Lung (tissue), 12 donors: ENCODE results near the gene TEX13B. TPM values are rescaled to one million over a fixed set of nuclear protein-coding genes. Genes with fewer than 3 reads are reported as not detected.

Experiments used
- ATAC-seq: fragments of 200-7000 bp; cut with Tn5 transposase; one replicate; pipeline ENCODE4 v1.9.1; 2020; ENCODE audit warnings: moderate number of reproducible peaks; ENCODE audit not compliant: insufficient read depth, low FRiP score
- DNase-seq, 3 donors: peaks; one replicate each; pipeline ENCODE4 v3.0.0-alpha.2; 2013 to 2017
- H3K27ac ChIP-seq, 2 donors: one replicate each; pipeline ENCODE4 v1.5.1; 2013; ENCODE audit warnings: mild to moderate bottlenecking in 2 of 2, moderate library complexity in 2 of 2, control low read depth in 1 of 2, inconsistent platforms in 1 of 2, low read depth in 1 of 2, low read length in 1 of 2
- H3K27me3 ChIP-seq, 3 donors: one replicate each; pipeline ENCODE4 v1.5.1; 2013; ENCODE audit warnings: low read length in 2 of 3; ENCODE audit not compliant: control insufficient read depth in 3 of 3, insufficient read depth in 3 of 3
- H3K36me3 ChIP-seq, 4 donors: one replicate each; pipeline ENCODE4 v1.5.1; 2013; ENCODE audit warnings: low read length in 4 of 4, mild to moderate bottlenecking in 1 of 4, moderate library complexity in 1 of 4; ENCODE audit not compliant: control insufficient read depth in 4 of 4, insufficient read depth in 4 of 4
- H3K4me1 ChIP-seq, 5 donors: one replicate each; pipeline ENCODE4 v1.5.1; 2013; ENCODE audit warnings: low read length in 5 of 5, mild to moderate bottlenecking in 2 of 5, moderate library complexity in 1 of 5; ENCODE audit not compliant: control insufficient read depth in 5 of 5, insufficient read depth in 5 of 5
- H3K4me3 ChIP-seq: one replicate; pipeline ENCODE4 v1.5.1; 2013; ENCODE audit warnings: mild to moderate bottlenecking, control low read depth, moderate library complexity
- H3K9ac ChIP-seq, 2 donors: one replicate each; pipeline ENCODE4 v1.5.1; 2013; ENCODE audit warnings: low read length in 2 of 2, control low read depth in 1 of 2; ENCODE audit not compliant: insufficient read depth in 1 of 2
- H3K9me3 ChIP-seq, 4 donors: one replicate each; pipeline ENCODE4 v1.5.1; 2013; ENCODE audit warnings: low read length in 3 of 4, mild to moderate bottlenecking in 1 of 4, moderate library complexity in 1 of 4; ENCODE audit not compliant: control insufficient read depth in 4 of 4, insufficient read depth in 3 of 4
- WGBS, 2 donors: extraction: QIAGEN DNeasy Blood & Tissue Kit; methylation state at CpG; one replicate each; pipeline ENCODE4 v1.1.7; 2013; 5-methylcytosine and 5-hydroxymethylcytosine counted together
- polyA plus RNA-seq, 2 donors: library from polyadenylated mRNA; stranded (reverse); fragments of 200-250 nt; gene quantifications; one replicate each; pipeline ENCODE4 v1.2.1, GENCODE V29; 2013
- total RNA-seq, 2 donors: library from RNA; depleted of rRNA in 1 of 2; stranded (reverse); fragments of >200 nt in 1 of 2; gene quantifications; one replicate each; pipeline ENCODE4 v1.2.1, GENCODE V29; 2014 to 2021
- TF ChIP-seq, protein P1 (sequence below): IDR thresholded peaks from 2 replicates; pipeline ENCODE4 v1.5.1; 2012; ENCODE audit warnings: mild to moderate bottlenecking; ENCODE audit errors: control extremely low read depth, extremely low read depth
- donor health status: control.
- donor health status: control.
- donor health status: Bipolar disorder and iron deficiency.
- donor health status: healthy.
- donor health status: DM: yes; HTN: yes; CAD: no.

The TEX13B gene
- total and polyA plus RNA-seq, 4 donors: not detected

DNA sequence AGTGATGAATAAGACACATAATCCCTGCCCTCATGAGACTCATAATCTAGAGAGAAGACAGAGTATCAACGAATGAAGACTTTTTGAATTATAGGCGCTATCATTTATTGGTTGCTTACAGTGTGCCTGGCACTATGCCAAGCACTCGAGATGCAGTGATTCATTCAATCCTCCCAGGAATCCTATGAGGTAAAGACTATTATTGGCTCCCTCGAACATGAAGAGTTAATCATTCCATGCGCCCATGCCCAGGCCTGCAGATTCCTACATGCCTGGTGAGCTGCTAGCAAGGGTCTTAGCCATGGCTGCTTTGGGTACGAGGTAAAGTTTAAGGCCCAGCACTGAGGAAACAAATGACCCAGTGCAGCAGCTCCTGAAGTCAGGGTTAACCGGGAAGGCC, 47.0 kb downstream of the TEX13B start:
- ATAC-seq: no peak
- H3K27ac ChIP-seq: no peak overlapping the region
- peaks cover 0 to 7% (median 0%) of the 10 kb centered on the region in 4 donors for H3K9me3 ChIP-seq
- H3K4me1 ChIP-seq: peaks cover 0 to 5% (median 0%) of the 10 kb centered on the region in 5 donors
- peaks cover 2 to 37% (median 10%) of the 10 kb centered on the region in 3 donors for H3K27me3 ChIP-seq
- no peak overlapping the region for H3K4me3 ChIP-seq
- H3K36me3 ChIP-seq: no peaks in the 10 kb centered on the region
- 58 to 69% methylated on average over 7 of the region's 7 CpGs for WGBS, 2 donors
- no peak for DNase-seq
- TF ChIP-seq, protein P1, sequence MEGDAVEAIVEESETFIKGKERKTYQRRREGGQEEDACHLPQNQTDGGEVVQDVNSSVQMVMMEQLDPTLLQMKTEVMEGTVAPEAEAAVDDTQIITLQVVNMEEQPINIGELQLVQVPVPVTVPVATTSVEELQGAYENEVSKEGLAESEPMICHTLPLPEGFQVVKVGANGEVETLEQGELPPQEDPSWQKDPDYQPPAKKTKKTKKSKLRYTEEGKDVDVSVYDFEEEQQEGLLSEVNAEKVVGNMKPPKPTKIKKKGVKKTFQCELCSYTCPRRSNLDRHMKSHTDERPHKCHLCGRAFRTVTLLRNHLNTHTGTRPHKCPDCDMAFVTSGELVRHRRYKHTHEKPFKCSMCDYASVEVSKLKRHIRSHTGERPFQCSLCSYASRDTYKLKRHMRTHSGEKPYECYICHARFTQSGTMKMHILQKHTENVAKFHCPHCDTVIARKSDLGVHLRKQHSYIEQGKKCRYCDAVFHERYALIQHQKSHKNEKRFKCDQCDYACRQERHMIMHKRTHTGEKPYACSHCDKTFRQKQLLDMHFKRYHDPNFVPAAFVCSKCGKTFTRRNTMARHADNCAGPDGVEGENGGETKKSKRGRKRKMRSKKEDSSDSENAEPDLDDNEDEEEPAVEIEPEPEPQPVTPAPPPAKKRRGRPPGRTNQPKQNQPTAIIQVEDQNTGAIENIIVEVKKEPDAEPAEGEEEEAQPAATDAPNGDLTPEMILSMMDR: no peak
- no peak overlapping the region for H3K9ac ChIP-seq

DNA sequence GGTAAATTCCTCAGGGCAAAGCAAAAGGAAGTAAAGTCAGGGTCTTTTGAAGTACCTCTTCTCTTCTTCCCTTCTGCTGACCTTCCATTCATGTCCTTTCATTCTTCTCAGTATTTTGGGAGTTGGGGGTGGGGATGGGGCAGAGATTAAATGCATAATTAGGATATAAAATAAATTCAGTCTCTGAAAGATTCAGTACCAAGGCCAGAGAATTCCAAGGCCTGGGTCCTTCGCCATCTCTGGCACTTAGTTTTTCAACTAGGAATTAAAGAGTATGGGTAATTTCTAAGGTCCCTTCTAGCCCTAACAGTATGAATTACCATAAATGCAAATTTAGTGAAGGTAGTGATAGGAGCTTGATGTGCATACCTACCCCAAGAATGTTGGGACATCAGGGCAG, 47.9 kb downstream of the TEX13B start:
- peaks cover 2 to 39% (median 10%) of the 10 kb centered on the region in 3 donors for H3K27me3 ChIP-seq
- H3K4me3 ChIP-seq: no peak overlapping the region
- peaks cover 0 to 5% (median 0%) of the 10 kb centered on the region in 5 donors for H3K4me1 ChIP-seq
- no peak for ATAC-seq
- TF ChIP-seq, protein P1: no peak
- no peak overlapping the region for H3K27ac ChIP-seq
- WGBS, 2 donors: 85 to 89% methylated on average over 1 of the region's 1 CpG
- no peak for DNase-seq
- peaks cover 0 to 7% (median 0%) of the 10 kb centered on the region in 4 donors for H3K9me3 ChIP-seq
- H3K9ac ChIP-seq: no peak overlapping the region
- no peaks in the 10 kb centered on the region for H3K36me3 ChIP-seq

Other genes starting within 250 kb of the TEX13B start
- 100 to 1,000 TPM; 299 to 308 TPM for gene TSC22D3, start 206.6 kb downstream of the TEX13B start, total RNA-seq
- gene TSC22D3, start 206.6 kb downstream of the TEX13B start, polyA plus RNA-seq: 100 to 1,000 TPM; 117 to 447 TPM
- under 1 TPM; 0.11 to 0.12 TPM for gene NCBP2L, start 204.6 kb downstream of the TEX13B start, total RNA-seq
- under 1 TPM; 0.03 to 0.08 TPM for gene NCBP2L, start 204.6 kb downstream of the TEX13B start, polyA plus RNA-seq
- gene MID2, start 156.5 kb downstream of the TEX13B start, total RNA-seq: 10 to 100 TPM; 15.6 to 44.1 TPM
- 1 to 10 TPM; 2.4 to 5.2 TPM for gene MID2, start 156.5 kb downstream of the TEX13B start, polyA plus RNA-seq
- 1 to 10 TPM in 1 of 2 donors, under 1 TPM in 1; 0.57 to 2.4 TPM for gene VSIG1, start 62.7 kb upstream of the TEX13B start, total RNA-seq
- gene VSIG1, start 62.7 kb upstream of the TEX13B start, polyA plus RNA-seq: 1 to 10 TPM in 1 of 2 donors, under 1 TPM in 1; 0.94 to 4.3 TPM
- gene PSMD10, start 109.2 kb upstream of the TEX13B start, total RNA-seq: 10 to 100 TPM; 40.2 to 55.9 TPM
- gene PSMD10, start 109.2 kb upstream of the TEX13B start, polyA plus RNA-seq: 10 to 100 TPM; 30.9 to 45.9 TPM
- gene ATG4A, start 109.4 kb upstream of the TEX13B start, total RNA-seq: 10 to 100 TPM; 14.1 to 14.9 TPM
- 10 to 100 TPM; 12.5 to 14.1 TPM for gene ATG4A, start 109.4 kb upstream of the TEX13B start, polyA plus RNA-seq